Stomach (tissue), 9 donors: ENCODE data around the gene NCAPD2. TPM values are rescaled to one million over a fixed set of nuclear protein-coding genes. Genes with fewer than 3 reads are reported as not detected.

ENCODE experiments used
- DNase-seq, 2 donors: peaks; one replicate each; pipeline versions ENCODE4 v3.0.0 to v3.0.0-alpha.2; 2013 to 2019
- H3K27ac ChIP-seq, 5 donors: fragments of 200-600 bp in 4 of 5; sonication (generic) in 4 of 5; one replicate each; pipeline ENCODE4 v1.5.1; 2013 to 2019; ENCODE audit warnings: mild to moderate bottlenecking in 1 of 5, moderate library complexity in 1 of 5
- H3K27me3 ChIP-seq, 3 donors: fragments of 200-600 bp; sonication (generic); one replicate each; pipeline ENCODE4 v1.5.1; 2017 to 2019; ENCODE audit warnings: mixed run types in 1 of 3
- H3K36me3 ChIP-seq, 4 donors: fragments of 200-600 bp; sonication (generic); 1 replicate in 3 of 4; 2 replicates in 1 of 4; pipeline ENCODE4 v1.5.1; 2016 to 2019
- H3K4me1 ChIP-seq, 4 donors: fragments of 200-600 bp; sonication (generic); one replicate each; pipeline ENCODE4 v1.5.1; 2016 to 2019
- H3K4me3 ChIP-seq, 4 donors: fragments of 200-600 bp; sonication (generic) in 3 of 4; one replicate each; pipeline ENCODE4 v1.5.1; 2016 to 2019; ENCODE audit warnings: mild to moderate bottlenecking in 1 of 4
- H3K9me3 ChIP-seq, 4 donors: fragments of 200-600 bp; sonication (generic); one replicate each; pipeline ENCODE4 v1.5.1; 2016 to 2019
- EP300 ChIP-seq: sonication (generic); formaldehyde crosslinking; IDR thresholded peaks from one replicate; pipeline ENCODE4 v1.6.1; 2017; ENCODE audit warnings: antibody characterized with exemption
- POLR2A ChIP-seq, 4 donors: fragments of 450-650 bp; IDR thresholded peaks; one replicate each; pipeline ENCODE4 v1.6.1; 2016; ENCODE audit warnings: antibody characterized with exemption in 4 of 4, control low read depth in 2 of 4, mild to moderate bottlenecking in 1 of 4, moderate library complexity in 1 of 4
- POLR2AphosphoS5 ChIP-seq, 3 donors: sonication (generic); formaldehyde crosslinking; IDR thresholded peaks; one replicate each; pipeline ENCODE4 v1.6.1; 2016; ENCODE audit warnings: antibody characterized with exemption in 3 of 3
- WGBS, 5 donors: extraction: QIAGEN DNeasy Blood & Tissue Kit in 3 of 5; methylation state at CpG; one replicate each; pipeline versions ENCODE4 v1.1.5 to v1.1.7; 2013 to 2018; 5-methylcytosine and 5-hydroxymethylcytosine counted together
- intact Hi-C: fragments of 100-400 bp; cut with DNase I; formaldehyde crosslinking; loops from one replicate; pipeline ENCODE4 v1.15.1; 2023; ENCODE audit warnings: low total_unique reads
- polyA plus RNA-seq, 3 donors: library from polyadenylated mRNA; stranded (reverse); fragments of 200-250 nt; gene quantifications; one replicate each; pipeline ENCODE4 v1.2.3, GENCODE V29; 2013
- total RNA-seq, 5 donors: library from RNA; depleted of rRNA; stranded (reverse); fragments of >200 nt; gene quantifications; one replicate each; pipeline versions ENCODE4 v1.1.0 to v1.2.3, GENCODE V29; 2014 to 2016
- TF ChIP-seq, protein P1 (sequence below), 7 experiments: fragments of 450-650 bp in 4 of 7; fragments of 200-600 bp in 3 of 7; sonication (generic) in 3 of 7; IDR thresholded peaks; one replicate each; pipeline ENCODE4 v1.5.1; 2016 to 2019; ENCODE audit warnings: antibody characterized with exemption in 7 of 7, control low read depth in 2 of 7, mild to moderate bottlenecking in 1 of 7
- donor health status: healthy with polysubstance abuse.
- donor health status: Bipolar disorder and iron deficiency.
- donor health status: healthy.

The NCAPD2 gene
- total and polyA plus RNA-seq, 8 donors, result 8.3 to 105 (median 17.6) TPM

DNA sequence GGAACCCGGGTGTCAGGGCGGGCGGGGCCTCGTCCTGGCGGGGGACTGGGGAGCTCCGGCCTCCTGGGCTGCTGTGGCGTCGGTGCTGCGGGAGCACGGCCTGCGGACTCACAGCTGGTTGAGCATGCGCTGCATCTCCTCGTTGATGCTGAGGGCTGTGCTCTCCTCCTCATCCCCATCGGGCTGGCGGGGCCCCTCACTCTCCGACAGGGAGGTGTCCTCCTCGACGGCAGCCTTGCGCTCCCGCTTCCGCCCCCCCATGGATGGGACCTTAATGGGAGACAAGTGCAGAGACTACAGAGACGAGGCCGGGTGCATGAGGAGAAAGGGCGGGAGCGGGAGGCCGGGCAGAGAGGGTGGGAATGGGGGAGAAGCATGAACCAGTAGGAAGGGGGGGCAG, 54.7 kb downstream of the NCAPD2 start:
- intact Hi-C loops, result no loop called here
- no peaks in the 10 kb centered on the region for H3K27me3 ChIP-seq
- WGBS, 5 donors, result 86 to 89% (median 88%) methylated on average over 24 to 26 of the region's 26 CpGs
- H3K4me3 ChIP-seq, result no peak overlapping the region
- DNase-seq, result no peak
- no peaks in the 10 kb centered on the region for H3K9me3 ChIP-seq
- H3K36me3 ChIP-seq, result peaks cover 29 to 69% (median 60%) of the 10 kb centered on the region in 4 donors
- peak overlapping the region in 4 of 5 donors; percentile 29 to 81 (median 48) for H3K27ac ChIP-seq
- TF ChIP-seq, protein P1, sequence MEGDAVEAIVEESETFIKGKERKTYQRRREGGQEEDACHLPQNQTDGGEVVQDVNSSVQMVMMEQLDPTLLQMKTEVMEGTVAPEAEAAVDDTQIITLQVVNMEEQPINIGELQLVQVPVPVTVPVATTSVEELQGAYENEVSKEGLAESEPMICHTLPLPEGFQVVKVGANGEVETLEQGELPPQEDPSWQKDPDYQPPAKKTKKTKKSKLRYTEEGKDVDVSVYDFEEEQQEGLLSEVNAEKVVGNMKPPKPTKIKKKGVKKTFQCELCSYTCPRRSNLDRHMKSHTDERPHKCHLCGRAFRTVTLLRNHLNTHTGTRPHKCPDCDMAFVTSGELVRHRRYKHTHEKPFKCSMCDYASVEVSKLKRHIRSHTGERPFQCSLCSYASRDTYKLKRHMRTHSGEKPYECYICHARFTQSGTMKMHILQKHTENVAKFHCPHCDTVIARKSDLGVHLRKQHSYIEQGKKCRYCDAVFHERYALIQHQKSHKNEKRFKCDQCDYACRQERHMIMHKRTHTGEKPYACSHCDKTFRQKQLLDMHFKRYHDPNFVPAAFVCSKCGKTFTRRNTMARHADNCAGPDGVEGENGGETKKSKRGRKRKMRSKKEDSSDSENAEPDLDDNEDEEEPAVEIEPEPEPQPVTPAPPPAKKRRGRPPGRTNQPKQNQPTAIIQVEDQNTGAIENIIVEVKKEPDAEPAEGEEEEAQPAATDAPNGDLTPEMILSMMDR (IDR thresholded peaks at IDR 0.05), result no peak
- TF ChIP-seq EP300 (no peak), POLR2AphosphoS5 (IDR thresholded peaks at IDR 0.05) (no peak), POLR2A (IDR thresholded peaks at IDR 0.05) (no peak)
- H3K4me1 ChIP-seq, result peaks cover 15 to 60% (median 42%) of the 10 kb centered on the region in 4 donors

DNA sequence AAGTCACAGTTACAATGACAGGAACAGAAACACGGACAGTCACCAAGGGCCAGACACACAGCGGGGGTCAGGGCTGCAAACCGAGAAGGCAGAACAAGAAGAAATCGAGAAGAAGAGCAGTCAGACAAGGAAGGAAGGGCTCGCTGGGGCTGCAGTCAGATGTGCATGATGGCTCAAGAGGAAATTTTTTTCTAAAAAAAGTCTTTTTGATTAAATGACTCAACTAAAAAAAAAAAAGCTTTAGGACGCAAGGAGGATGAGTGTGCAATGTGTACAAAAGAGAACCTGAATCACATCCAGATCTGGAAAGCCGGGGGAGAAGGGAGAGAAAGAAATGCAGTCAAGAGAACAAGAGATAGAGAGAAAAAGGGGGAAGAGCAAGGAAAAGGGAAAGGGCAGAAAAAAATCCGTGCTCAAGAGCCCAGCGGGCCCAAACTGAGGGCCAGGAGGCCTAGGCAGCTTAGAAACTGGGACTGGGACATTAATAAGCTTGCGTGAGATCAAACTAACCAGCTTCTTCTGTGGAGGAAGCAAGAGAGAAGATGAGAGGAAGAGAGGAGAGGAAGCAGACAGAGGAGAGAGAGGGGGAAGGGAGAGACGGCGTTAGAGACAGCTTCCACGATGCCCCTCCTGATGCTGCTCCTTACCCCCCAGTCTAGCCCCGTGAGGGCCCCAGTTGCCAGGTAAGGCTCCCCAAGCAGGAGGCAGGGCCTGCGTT, 55.2 kb downstream of the NCAPD2 start:
- Histone ChIP-seq H3K9me3 (no peaks in the 10 kb centered on the region), H3K27ac (peak overlapping the region in 4 of 5 donors; percentile 41 to 86 (median 82)), H3K27me3 (no peaks in the 10 kb centered on the region), H3K4me3 (no peak overlapping the region), H3K36me3 (peaks cover 28 to 63% (median 59%) of the 10 kb centered on the region in 4 donors), H3K4me1 (peaks cover 20 to 65% (median 46%) of the 10 kb centered on the region in 4 donors)
- intact Hi-C loops, result no loop called here
- no peak for TF ChIP-seq EP300
- TF ChIP-seq, protein P1 (IDR thresholded peaks at IDR 0.05), result no peak
- no peak for TF ChIP-seq POLR2A (IDR thresholded peaks at IDR 0.05)
- TF ChIP-seq POLR2AphosphoS5 (IDR thresholded peaks at IDR 0.05), result no peak
- DNase-seq, result no peak
- 73 to 89% (median 84%) methylated on average over 14 to 15 of the region's 15 CpGs for WGBS, 5 donors

DNA sequence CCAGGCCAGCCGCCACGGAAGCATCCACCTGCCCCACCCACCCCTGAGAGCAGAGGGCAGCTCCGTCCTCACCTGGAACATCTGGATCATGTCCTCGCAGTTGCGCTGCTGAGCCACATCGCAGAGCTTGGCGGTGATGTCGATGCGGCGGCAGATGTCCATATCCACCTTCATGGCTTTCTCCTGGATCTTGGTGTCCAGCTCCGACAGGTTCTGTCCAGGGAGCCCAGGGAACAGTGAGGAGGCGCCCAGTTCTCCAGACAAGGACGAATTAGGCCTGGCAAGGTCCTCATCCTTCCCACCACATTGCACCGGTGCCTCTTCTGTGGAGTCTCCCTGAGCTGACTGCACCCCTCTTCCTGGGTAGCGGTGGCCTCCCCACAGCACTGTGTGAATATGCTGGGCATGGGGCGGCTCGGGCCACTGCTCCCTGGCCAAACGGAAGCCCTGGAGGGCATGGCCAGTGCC, 55.8 kb downstream of the NCAPD2 start:
- H3K4me1 ChIP-seq, result peaks cover 26 to 71% (median 49%) of the 10 kb centered on the region in 4 donors
- intact Hi-C loops, result no loop called here
- TF ChIP-seq POLR2AphosphoS5 (IDR thresholded peaks at IDR 0.05) (no peak), EP300 (no peak), POLR2A (IDR thresholded peaks at IDR 0.05) (no peak)
- TF ChIP-seq, protein P1 (IDR thresholded peaks at IDR 0.05), result no peak
- H3K36me3 ChIP-seq, result peaks cover 22 to 57% (median 54%) of the 10 kb centered on the region in 4 donors
- DNase-seq, result no peak
- H3K9me3 ChIP-seq, result no peaks in the 10 kb centered on the region
- peak overlapping the region in 4 of 5 donors; percentile 71 to 86 (median 82) for H3K27ac ChIP-seq
- no peaks in the 10 kb centered on the region for H3K27me3 ChIP-seq
- H3K4me3 ChIP-seq, result no peak overlapping the region
- 84 to 95% (median 93%) methylated on average over 14 to 18 of the region's 18 CpGs for WGBS, 5 donors

DNA sequence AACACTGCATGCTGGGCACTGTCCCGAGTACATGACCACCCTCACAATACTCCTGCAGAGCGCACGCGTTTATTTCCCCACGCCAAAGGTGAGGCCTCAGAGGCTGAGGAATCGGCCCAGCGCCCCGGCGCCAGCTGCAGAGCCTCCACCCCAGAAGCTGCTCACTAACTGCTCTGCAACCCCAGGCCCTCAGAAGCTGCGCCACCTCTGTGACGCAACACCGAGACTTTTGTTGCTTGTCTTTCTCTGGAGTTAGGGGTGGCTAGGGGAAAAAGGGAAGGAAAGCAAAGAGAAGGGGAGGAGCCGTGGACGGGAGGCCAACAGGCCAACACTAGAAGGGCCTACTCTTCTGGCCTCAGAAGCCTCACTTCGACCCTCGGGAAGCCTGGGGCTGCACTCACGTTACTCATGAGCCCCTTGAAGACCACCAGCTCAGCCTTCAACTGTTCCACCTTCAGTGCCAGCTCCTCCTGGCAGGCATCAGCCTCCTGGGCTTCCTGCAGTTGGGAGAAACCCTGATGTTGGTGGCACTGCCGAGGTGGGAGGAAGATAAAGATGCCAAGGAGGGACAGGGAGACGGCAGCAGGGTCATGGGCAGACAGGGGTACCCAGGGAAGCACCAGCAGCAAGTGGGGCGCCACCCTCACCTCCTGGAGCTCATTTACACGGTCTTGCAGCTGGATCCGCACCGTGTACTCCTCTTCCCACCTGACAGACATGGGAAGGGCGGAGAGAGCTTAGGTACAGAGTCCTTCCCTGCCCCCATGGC, 56.6 kb downstream of the NCAPD2 start:
- H3K27me3 ChIP-seq, result no peaks in the 10 kb centered on the region
- 79 to 88% (median 87%) methylated on average over 23 to 24 of the region's 24 CpGs for WGBS, 5 donors
- peak overlapping the region in 4 of 5 donors; percentile 71 to 86 (median 82) for H3K27ac ChIP-seq
- H3K4me1 ChIP-seq, result peaks cover 31 to 76% (median 52%) of the 10 kb centered on the region in 4 donors
- no peak for DNase-seq
- H3K36me3 ChIP-seq, result peaks cover 22 to 50% (median 46%) of the 10 kb centered on the region in 4 donors
- no peaks in the 10 kb centered on the region for H3K9me3 ChIP-seq
- intact Hi-C loops, result no loop called here
- no peak overlapping the region for H3K4me3 ChIP-seq
- no peak for TF ChIP-seq EP300
